ENCODE measurements around the gene PTPRN2. TPM values are rescaled to one million over a fixed set of nuclear protein-coding genes. Genes with fewer than 3 reads are reported as not detected.

Gene PTPRN2
- total RNA-seq, 1 experiment from 2014 or later = 0.11 TPM

DNA sequence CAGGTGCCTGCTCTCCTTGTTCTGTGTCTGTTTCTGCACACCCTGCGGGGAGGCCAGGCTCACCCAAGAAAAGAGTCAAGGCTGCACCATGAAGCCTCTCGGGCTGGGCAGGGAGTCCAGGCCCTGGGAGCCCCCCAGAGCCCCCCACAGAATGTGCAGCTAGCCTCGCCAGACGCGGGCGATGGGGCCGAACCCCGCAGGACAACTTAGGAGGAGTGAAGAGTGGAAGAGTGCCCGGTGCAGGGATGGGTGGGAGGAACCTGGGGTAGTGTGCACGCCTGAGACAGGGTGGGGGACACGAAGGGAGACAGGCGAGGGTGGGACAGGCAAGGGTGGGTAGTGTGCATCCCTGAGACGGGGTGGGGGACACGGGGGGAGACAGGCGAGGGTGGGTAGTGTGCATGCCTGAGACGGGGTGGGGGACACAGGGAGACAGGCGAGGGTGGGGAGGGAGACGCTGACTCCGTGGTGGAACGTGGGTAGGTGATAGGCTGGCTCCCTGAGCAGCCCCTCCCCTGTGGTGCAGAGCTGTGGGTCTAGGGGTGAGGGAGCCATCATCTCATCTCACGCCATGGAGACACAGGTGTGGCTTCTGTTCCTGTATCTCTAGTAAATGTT lies 635.5 kb downstream of the PTPRN2 start:
- Histone ChIP-seq H3K27ac (ENCODE audit: low read depth, low read length, poor library complexity, severe bottlenecking) (no peak overlapping the region), H3K27me3 (replicated peaks; ENCODE audit: insufficient read depth, low read depth, low read length, poor library complexity) (no peaks in the 10 kb centered on the region), H3K9me3 (ENCODE audit: low read depth, low read length, poor library complexity, severe bottlenecking) (peaks cover 8% of the 10 kb centered on the region), H3K36me3 (ENCODE audit: insufficient read depth, low read length, poor library complexity, severe bottlenecking) (no peaks in the 10 kb centered on the region), H3K4me3 (ENCODE audit: low read depth, low read length, poor library complexity, severe bottlenecking) (no peak overlapping the region), H3K4me1 (ENCODE audit: insufficient read depth, low read length, poor library complexity, severe bottlenecking) (no peaks in the 10 kb centered on the region)
- no TSS peak for BruUV-seq (replicated peaks)
- intact Hi-C loops (cut with micrococcal nuclease; ENCODE audit: unreplicated experiment) = no loop called here
- ChIA-PET CTCF (no interaction called here), POLR2A (ENCODE audit: low non-redundant PET) (no interaction called here)
- TF ChIP-seq, protein P1, sequence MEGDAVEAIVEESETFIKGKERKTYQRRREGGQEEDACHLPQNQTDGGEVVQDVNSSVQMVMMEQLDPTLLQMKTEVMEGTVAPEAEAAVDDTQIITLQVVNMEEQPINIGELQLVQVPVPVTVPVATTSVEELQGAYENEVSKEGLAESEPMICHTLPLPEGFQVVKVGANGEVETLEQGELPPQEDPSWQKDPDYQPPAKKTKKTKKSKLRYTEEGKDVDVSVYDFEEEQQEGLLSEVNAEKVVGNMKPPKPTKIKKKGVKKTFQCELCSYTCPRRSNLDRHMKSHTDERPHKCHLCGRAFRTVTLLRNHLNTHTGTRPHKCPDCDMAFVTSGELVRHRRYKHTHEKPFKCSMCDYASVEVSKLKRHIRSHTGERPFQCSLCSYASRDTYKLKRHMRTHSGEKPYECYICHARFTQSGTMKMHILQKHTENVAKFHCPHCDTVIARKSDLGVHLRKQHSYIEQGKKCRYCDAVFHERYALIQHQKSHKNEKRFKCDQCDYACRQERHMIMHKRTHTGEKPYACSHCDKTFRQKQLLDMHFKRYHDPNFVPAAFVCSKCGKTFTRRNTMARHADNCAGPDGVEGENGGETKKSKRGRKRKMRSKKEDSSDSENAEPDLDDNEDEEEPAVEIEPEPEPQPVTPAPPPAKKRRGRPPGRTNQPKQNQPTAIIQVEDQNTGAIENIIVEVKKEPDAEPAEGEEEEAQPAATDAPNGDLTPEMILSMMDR (conservative IDR thresholded peaks at IDR 0.05; ENCODE audit: low read depth, low read length) = no peak
- no peak for TF ChIP-seq EZH2 (IDR thresholded peaks at IDR 0.05; ENCODE audit: borderline replicate concordance, low read depth, low read length, poor library complexity, severe bottlenecking)
- DNase-seq (ENCODE audit: low spot score) = no peak

GRCh38 chr7:157951300-157952049 lies 636.1 kb downstream of the PTPRN2 start:
- CTCF ChIA-PET = no interaction called here
- no peak for DNase-seq (ENCODE audit: low spot score)

DNA sequence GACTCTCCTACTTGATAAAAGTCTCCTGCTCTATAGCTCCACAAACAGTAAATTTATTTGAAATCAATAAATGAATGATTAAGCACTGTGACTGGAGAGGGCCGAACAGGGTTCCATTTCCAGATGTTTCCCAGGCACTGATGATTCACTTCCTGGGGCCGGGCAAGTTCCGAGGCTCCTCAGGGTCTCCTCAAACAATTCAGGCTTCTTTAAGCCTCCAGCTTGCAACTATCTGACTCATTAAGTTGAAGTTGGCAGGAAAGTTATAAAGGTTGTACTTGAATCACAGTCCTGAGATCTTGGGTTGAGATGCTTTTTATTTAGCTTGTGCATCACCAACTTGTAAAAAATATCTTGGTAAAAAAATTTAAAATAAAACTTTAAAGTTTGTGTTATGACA lies 637.9 kb downstream of the PTPRN2 start:
- DNase-seq (ENCODE audit: low spot score) = no peak
- TF ChIP-seq EZH2 (IDR thresholded peaks at IDR 0.05; ENCODE audit: borderline replicate concordance, low read depth, low read length, poor library complexity, severe bottlenecking) = no peak
- TF ChIP-seq, protein P1 (conservative IDR thresholded peaks at IDR 0.05; ENCODE audit: low read depth, low read length) = no peak
- BruUV-seq (replicated peaks) = no TSS peak
- ChIA-PET CTCF (no interaction called here), POLR2A (ENCODE audit: low non-redundant PET) (no interaction called here)
- H3K9me3 ChIP-seq (ENCODE audit: low read depth, low read length, poor library complexity, severe bottlenecking) = peaks cover 22% of the 10 kb centered on the region
- no peak overlapping the region for H3K27ac ChIP-seq (ENCODE audit: low read depth, low read length, poor library complexity, severe bottlenecking)
- no peaks in the 10 kb centered on the region for H3K36me3 ChIP-seq (ENCODE audit: insufficient read depth, low read length, poor library complexity, severe bottlenecking)
- H3K4me1 ChIP-seq (ENCODE audit: insufficient read depth, low read length, poor library complexity, severe bottlenecking) = no peaks in the 10 kb centered on the region
- no peak overlapping the region for H3K4me3 ChIP-seq (ENCODE audit: low read depth, low read length, poor library complexity, severe bottlenecking)
- H3K27me3 ChIP-seq (replicated peaks; ENCODE audit: insufficient read depth, low read depth, low read length, poor library complexity) = no peaks in the 10 kb centered on the region
- intact Hi-C loops (cut with micrococcal nuclease; ENCODE audit: unreplicated experiment) = no loop called here

More at GRCh38 chr7:157951300-157952049, 636.1 kb downstream of the PTPRN2 start:
- H3K27me3 ChIP-seq (replicated peaks; ENCODE audit: insufficient read depth, low read depth, low read length, poor library complexity) = no peaks in the 10 kb centered on the region
- intact Hi-C loops (cut with micrococcal nuclease; ENCODE audit: unreplicated experiment) = no loop called here
- H3K27ac ChIP-seq (ENCODE audit: low read depth, low read length, poor library complexity, severe bottlenecking) = no peak overlapping the region
- no peaks in the 10 kb centered on the region for H3K4me1 ChIP-seq (ENCODE audit: insufficient read depth, low read length, poor library complexity, severe bottlenecking)
- H3K9me3 ChIP-seq (ENCODE audit: low read depth, low read length, poor library complexity, severe bottlenecking) = peaks cover 15% of the 10 kb centered on the region
- no peaks in the 10 kb centered on the region for H3K36me3 ChIP-seq (ENCODE audit: insufficient read depth, low read length, poor library complexity, severe bottlenecking)
- POLR2A ChIA-PET (ENCODE audit: low non-redundant PET) = no interaction called here
- BruUV-seq (replicated peaks) = no TSS peak
- TF ChIP-seq EZH2 (IDR thresholded peaks at IDR 0.05; ENCODE audit: borderline replicate concordance, low read depth, low read length, poor library complexity, severe bottlenecking) = no peak
- TF ChIP-seq, protein P1 (conservative IDR thresholded peaks at IDR 0.05; ENCODE audit: low read depth, low read length) = no peak
- no peak overlapping the region for H3K4me3 ChIP-seq (ENCODE audit: low read depth, low read length, poor library complexity, severe bottlenecking)

All from A673 (cell line).